CD4-positive, alpha-beta T cell treated with Interleukin-15 for 1 hour (primary cell): Measurements from ENCODE around the gene NCOA3.
A peak's percentile ranks its signal among the peaks of the same experiment; 100 is the strongest.

Experiments used
- DNase-seq: peaks from one replicate; pipeline ENCODE4 v3.0.0-alpha.2; 2020

NCOA3 gene

DNA sequence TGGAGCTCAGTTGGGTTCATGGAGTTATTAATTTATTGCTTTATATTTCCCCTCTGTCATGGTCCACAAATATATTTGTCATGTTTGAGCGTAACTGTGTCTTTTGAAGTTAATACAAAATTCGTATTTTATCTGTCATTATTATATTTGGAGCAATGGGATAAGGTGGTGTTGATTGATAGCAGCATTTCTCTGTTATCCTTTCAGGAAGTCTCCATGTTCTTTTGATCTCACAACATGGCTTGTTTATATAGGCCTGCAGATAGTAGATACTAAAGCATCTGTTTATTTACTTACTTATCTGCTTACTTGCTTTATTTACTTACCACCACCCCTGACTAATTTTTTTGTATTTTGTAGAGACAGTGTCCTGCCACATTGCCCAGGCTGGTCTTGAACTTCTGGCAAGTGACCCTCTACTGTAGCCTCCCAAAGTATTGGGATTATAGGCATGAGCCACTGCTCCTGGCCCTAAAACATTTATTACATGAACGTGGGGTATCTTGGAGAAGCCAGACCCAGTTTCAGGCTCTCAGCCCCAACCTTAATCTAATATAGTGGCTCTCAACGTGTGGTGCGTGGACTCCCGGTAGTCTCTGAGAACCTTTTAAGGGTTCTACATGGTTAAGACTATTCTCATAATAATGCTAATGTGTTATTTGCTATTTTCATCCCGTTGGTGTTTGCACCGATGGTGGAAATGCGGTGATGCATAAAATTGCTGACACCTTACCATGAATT, 104.2 kb downstream of the NCOA3 start:
- DNase-seq: no peak

GRCh38 chr20:47606414-47606982, 104.8 kb downstream of the NCOA3 start:
- no peak for DNase-seq

- DNase-seq: no peak
These were observed 105.4 kb downstream of the NCOA3 start for GRCh38 chr20:47606983-47607613.

DNA sequence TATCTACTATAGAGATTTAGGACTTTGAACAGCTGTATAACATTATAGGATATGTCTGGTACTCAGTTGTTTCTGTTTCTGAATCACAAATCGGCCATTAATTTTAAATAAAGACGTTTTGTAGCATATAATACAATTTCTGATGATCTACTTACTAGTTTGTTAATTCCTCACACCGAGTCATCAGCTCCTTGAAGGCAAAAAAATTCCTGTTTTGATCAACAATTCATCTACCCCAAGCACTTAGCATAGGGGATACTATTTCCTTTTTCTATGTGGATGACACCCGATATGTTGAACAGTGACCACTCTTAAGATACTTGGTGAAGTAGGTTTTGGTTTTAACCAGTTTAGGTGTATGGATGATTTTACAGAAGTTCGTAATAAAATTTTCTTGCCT, 107.3 kb downstream of the NCOA3 start:
- no peak for DNase-seq

DNA sequence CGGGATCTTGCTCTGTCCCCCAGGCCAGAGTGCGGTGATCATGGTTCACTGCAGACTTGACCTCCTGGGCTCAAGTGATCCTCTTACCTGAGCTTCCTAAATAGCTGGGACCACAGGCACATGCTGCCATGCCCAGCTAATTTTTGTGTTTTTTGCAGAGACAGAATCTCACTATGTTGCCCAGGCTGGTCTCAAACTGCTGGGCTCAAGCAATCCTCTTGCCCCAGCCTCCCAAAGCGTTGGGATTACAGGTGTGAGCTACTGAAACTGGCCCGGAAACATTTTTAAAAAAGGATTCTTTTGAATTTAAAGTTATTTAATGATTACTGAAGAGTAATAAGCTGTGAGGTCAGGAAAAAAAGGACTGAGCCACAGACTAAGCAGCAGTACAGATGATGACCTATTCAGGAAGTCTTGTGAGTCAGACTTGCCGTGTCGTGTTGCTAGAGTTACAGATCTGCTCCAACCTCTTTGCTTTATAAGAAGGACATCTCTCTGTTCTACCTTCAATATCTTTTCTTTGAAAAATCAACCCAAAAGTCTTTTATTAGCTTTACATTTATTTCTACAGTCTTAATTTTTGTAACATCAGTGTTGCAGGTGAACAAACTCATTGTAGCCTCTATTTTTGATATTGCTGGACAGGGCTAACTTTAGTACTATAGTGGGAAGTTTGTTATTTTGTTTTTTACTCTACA, 108.7 kb downstream of the NCOA3 start:
- DNase-seq: peak; percentile 31

DNA sequence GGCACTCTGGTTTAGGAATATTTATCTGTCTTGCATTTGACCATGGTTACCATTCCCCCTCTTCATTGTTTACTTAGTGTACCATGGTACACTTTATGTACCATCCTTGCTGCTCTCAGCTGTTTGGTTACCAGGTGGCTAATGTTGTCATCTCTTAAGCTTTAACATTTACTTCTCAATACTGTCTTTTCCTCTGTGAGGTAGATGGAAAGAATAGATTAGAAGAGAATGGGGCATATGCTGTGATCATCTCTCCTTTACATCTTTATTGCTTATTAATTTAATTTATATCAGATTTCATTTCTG, 109.2 kb downstream of the NCOA3 start:
- DNase-seq: no peak

- DNase-seq: no peak
These were observed 110.1 kb downstream of the NCOA3 start for GRCh38 chr20:47611785-47612184.

GRCh38 chr20:47612670-47613069, 111.0 kb downstream of the NCOA3 start:
- DNase-seq: no peak

GRCh38 chr20:47614703-47615309, 113.1 kb downstream of the NCOA3 start:
- DNase-seq: no peak

DNA sequence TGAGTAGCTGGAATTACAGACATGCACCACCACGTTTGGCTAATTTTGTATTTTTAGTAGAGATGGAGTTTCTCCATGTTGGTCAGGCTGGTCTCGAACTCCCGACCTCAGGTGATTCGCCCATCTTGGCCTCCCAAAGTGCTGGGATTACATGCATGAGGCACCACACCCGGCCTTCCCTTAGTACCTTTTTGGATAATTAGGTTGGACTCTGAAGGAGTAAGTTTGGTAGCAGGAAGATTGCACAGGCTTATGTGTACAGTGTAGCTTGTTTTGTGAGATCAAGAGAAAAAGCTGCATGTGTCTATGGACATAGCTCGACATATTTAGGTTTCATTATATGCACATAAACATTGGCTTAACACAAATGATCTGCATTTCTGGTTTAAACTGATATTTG, 116.8 kb downstream of the NCOA3 start:
- DNase-seq: no peak

DNA sequence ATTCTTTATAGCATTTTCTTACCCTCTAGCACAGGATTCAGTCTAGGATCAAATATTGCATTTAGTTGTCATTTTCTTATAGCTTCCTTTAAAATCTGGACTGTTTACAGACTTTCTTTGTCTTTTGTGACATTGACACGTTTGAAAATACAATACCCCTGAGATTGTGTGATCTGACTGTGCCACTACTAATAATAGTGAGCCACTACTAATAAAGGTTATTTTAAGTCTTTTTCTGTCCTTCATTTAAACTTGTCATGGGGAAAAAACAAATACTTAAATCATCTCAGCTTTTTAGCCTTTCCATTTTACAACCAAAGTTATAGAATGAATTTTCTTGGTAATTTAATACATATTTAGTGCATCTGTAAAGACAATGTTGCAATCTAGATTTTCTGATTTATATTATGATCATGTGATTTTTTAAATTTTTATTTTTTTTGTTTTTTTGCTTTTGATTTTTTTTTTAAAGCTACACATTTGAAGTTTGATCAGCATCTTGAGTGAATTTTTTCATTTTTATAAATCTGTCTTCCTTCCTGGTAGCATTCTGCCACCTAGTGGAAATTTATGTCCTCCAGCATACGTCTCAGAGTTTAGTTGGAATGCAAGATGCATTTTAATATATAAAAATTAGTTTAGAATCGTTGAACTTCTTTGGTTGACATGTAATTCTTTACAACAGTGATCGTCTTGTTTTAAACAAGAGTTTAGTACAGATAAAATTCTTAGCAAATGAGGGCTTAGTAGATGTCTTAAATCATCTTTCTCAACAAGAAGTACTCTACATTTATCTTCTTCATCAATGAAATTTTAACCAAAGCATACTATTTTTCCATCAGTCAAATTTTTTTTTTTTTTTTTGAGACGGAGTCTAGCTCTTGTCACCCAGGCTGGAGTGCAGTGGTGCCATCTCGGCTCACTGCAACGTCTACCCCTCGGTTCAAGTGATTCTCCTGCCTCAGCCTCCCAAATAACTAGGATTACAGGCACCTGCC, 119.4 kb downstream of the NCOA3 start:
- DNase-seq: no peak

DNA sequence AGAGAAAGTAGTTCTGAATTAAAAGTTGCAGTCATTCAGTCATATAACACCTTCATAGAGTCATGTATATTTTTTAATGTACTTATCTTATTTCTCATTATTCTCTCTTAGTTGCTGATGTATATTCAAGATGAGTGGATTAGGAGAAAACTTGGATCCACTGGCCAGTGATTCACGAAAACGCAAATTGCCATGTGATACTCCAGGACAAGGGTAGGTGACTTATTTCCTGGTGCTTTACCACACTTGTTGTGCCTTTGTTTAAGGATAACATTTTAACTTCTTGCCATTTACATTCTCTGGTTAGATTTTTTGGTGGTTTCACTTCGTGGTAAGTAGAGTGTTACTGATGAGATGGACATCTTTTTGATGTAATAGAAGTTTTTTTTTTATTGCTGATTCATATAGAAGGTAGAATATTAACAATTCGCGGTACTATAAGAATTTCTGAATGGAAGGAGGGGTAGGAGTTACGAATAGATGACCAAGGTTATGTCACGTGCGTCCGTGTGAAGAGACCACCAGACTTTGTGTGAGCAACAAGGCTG, 120.5 kb downstream of the NCOA3 start:
- no peak for DNase-seq

GRCh38 chr20:47623206-47623605, 121.5 kb downstream of the NCOA3 start:
- DNase-seq: no peak

GRCh38 chr20:47627540-47627939, 125.9 kb downstream of the NCOA3 start:
- DNase-seq: no peak

GRCh38 chr20:47629907-47630306, 128.2 kb downstream of the NCOA3 start:
- DNase-seq: no peak

- no peak for DNase-seq
These were observed 129.4 kb downstream of the NCOA3 start for GRCh38 chr20:47631078-47631477.

GRCh38 chr20:47635256-47635655, 133.6 kb downstream of the NCOA3 start:
- DNase-seq: no peak

- no peak for DNase-seq
These were observed 137.2 kb downstream of the NCOA3 start for GRCh38 chr20:47638851-47639250.

- DNase-seq: no peak
These were observed 140.4 kb downstream of the NCOA3 start for GRCh38 chr20:47642118-47642517.

- DNase-seq: no peak
These were observed 140.9 kb downstream of the NCOA3 start for GRCh38 chr20:47642624-47643023.

DNA sequence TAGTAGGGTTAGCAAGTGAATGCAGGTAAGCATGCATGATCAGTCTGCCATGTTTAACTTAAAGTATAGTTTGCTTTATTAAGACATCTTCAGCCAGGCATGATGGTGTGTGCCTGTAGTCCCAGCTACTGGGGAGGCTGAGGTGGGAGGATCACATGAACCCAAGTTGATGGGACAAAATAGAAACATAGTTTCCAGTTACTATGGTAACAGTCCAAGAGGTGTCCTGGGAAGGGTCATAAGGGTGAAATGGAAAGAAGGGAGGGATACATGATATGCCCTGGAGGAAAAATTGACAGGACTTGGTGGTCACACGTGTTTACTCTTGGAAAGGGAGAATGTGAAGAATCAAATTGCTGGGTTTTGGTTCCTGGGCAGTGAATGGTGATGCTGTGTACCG, 143.9 kb downstream of the NCOA3 start:
- DNase-seq: no peak

GRCh38 chr20:47647994-47648393, 146.3 kb downstream of the NCOA3 start:
- no peak for DNase-seq
